HG03354 (cell line): ENCODE measurements around the gene MAP3K3.
"Not testable (repeated sequence)": the region's sequence is repeated elsewhere in the genome, so short reads cannot be mapped to it uniquely, and the experiment has no call there.

Experiments used
- ATAC-seq: cut with Tn5 transposase; IDR thresholded peaks from one replicate; pipeline ENCODE4 v1.9.1; 2021; ENCODE audit warnings: mild to moderate bottlenecking; ENCODE audit not compliant: unreplicated experiment, poor library complexity, severe bottlenecking

MAP3K3 gene

GRCh38 chr17:63701868-63702720 is 79.9 kb downstream of the MAP3K3 start:
- no peak for ATAC-seq

GRCh38 chr17:63702721-63703015 is 80.5 kb downstream of the MAP3K3 start:
- ATAC-seq, result no peak

GRCh38 chr17:63703029-63703428 is 80.8 kb downstream of the MAP3K3 start:
- ATAC-seq, result no peak

GRCh38 chr17:63703556-63704258 is 81.5 kb downstream of the MAP3K3 start:
- ATAC-seq, result no peak

GRCh38 chr17:63704259-63704576 is 82.0 kb downstream of the MAP3K3 start:
- no peak for ATAC-seq

GRCh38 chr17:63704836-63705235 is 82.6 kb downstream of the MAP3K3 start:
- no peak for ATAC-seq

GRCh38 chr17:63705657-63706056 is 83.4 kb downstream of the MAP3K3 start:
- no peak for ATAC-seq

GRCh38 chr17:63706336-63707082 is 84.3 kb downstream of the MAP3K3 start:
- no peak for ATAC-seq

GRCh38 chr17:63707151-63707550 is 84.9 kb downstream of the MAP3K3 start:
- ATAC-seq, result no peak

- no peak for ATAC-seq
These were observed 86.9 kb downstream of the MAP3K3 start for GRCh38 chr17:63709110-63709509.

- ATAC-seq, result no peak
These were observed 92.5 kb downstream of the MAP3K3 start for GRCh38 chr17:63714550-63715277.

GRCh38 chr17:63716426-63716825 is 94.2 kb downstream of the MAP3K3 start:
- no peak for ATAC-seq

- ATAC-seq, result no peak
These were observed 96.8 kb downstream of the MAP3K3 start for GRCh38 chr17:63718988-63719387.

- not testable (repeated sequence) for ATAC-seq
These were observed 98.0 kb downstream of the MAP3K3 start for GRCh38 chr17:63720194-63720593.

- no peak for ATAC-seq
These were observed 100.2 kb downstream of the MAP3K3 start for GRCh38 chr17:63722403-63722802.

GRCh38 chr17:63735691-63736090 is 113.5 kb downstream of the MAP3K3 start:
- no peak for ATAC-seq

- no peak for ATAC-seq
These were observed 118.4 kb downstream of the MAP3K3 start for GRCh38 chr17:63740464-63741142.

- peak; percentile 27 for ATAC-seq
These were observed 118.9 kb downstream of the MAP3K3 start for GRCh38 chr17:63741143-63741407.

- ATAC-seq, result peak; percentile 87
These were observed 119.4 kb downstream of the MAP3K3 start, which contains the start of gene STRADA for GRCh38 chr17:63741408-63742173. Gene STRADA (minus strand): TSS chr17:63741799. CDS start chr17:63728369, 13,430 bp downstream.
